ENCODE measurements around the gene FAM110A.
"Not testable (repeated sequence)": the region's sequence is repeated elsewhere in the genome, so short reads cannot be mapped to it uniquely, and the experiment has no call there.

FAM110A gene

GRCh38 chr20:822651-823573 lies 10.6 kb upstream of the FAM110A start:
- DNase-seq (ENCODE audit: extremely low spot score, insufficient read length, low read depth) (no peak), FAIRE-seq (no peak)

DNA sequence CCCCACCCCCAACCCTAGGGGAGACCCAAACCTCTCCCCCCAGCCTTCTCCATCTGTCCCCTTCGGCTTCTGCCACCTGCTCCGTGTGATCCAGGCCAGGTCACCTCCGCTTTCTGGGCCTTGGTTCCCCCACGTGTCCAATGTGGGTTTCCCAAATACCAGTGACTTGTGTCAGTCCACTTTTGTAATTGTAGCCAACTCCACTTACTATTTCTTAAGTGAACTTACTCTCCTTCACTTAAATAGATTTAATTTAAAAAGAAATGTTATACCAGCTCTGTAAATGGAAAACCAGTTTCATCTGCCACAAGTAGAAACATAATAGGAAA lies 10.0 kb upstream of the FAM110A start:
- no peak for FAIRE-seq
- no peak for DNase-seq (ENCODE audit: extremely low spot score, insufficient read length, low read depth)

- no peak for DNase-seq (ENCODE audit: extremely low spot score, insufficient read length, low read depth)
- no peak for FAIRE-seq
These were observed 9.0 kb upstream of the FAM110A start for GRCh38 chr20:824490-824889.

GRCh38 chr20:824916-825315 lies 8.6 kb upstream of the FAM110A start:
- FAIRE-seq (no peak), DNase-seq (ENCODE audit: extremely low spot score, insufficient read length, low read depth) (no peak)

DNA sequence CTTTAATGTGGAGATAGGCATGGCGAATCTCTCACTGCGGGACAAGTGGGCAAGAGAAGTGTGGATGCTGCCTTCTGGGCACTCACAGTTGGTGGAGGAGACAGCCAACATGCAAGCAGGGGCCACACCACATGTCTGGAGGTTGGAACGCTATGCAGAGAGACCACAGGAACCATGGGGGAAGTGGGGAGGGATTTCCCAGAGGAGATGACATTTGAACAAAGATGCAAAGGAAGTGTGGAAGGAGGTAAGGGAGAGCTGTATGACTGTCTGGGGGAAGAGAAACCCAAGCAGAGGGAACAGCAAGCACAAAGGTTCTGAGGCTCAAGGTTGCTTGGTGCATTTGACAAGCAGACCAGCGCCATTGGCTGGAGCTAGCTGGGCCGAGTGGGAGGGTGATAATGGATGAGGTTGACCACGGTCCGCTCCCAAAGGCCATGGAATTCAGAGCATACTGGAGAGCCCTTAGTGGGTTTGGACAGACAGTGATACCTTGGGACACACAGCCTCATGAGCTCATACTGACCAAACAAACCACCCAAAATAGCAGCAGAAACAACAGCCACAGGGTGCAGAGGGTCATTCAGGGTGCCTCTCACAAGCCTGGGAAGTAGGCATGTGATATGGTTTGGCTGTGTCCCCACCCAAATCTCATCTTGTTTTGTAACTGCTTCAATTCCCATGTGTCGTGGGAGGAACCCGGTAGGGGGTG lies 7.6 kb upstream of the FAM110A start:
- no peak for FAIRE-seq
- no peak for DNase-seq (ENCODE audit: extremely low spot score, insufficient read length, low read depth)

GRCh38 chr20:826695-827323 lies 6.7 kb upstream of the FAM110A start:
- DNase-seq (ENCODE audit: extremely low spot score, insufficient read length, low read depth) (no peak), FAIRE-seq (no peak)

DNA sequence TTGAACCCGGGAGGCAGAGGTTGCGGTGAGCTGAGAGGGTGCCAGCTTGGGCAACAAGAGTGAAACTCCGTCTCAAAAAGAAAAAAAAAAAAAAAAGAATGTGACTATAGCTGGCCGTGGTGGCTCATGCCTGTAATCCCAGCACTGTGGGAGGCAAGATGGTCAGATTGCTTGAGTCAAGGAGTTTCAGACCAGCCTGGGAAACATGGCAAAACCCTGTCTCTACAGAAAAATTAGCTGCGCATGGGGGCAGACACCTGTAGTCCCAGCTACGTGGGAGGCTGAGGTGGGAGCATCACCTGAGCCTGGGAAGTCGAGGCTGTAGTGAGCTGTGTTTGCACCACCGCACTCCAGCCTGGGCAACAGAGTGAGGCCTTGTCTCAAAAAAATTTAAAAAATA lies 5.5 kb upstream of the FAM110A start:
- FAIRE-seq; DNase-seq (ENCODE audit: extremely low spot score, insufficient read length, low read depth): not testable (repeated sequence)

GRCh38 chr20:828987-829386 lies 4.5 kb upstream of the FAM110A start:
- DNase-seq (ENCODE audit: extremely low spot score, insufficient read length, low read depth): no peak
- FAIRE-seq: no peak

GRCh38 chr20:829551-829950 lies 4.0 kb upstream of the FAM110A start:
- DNase-seq (ENCODE audit: extremely low spot score, insufficient read length, low read depth): no peak

DNA sequence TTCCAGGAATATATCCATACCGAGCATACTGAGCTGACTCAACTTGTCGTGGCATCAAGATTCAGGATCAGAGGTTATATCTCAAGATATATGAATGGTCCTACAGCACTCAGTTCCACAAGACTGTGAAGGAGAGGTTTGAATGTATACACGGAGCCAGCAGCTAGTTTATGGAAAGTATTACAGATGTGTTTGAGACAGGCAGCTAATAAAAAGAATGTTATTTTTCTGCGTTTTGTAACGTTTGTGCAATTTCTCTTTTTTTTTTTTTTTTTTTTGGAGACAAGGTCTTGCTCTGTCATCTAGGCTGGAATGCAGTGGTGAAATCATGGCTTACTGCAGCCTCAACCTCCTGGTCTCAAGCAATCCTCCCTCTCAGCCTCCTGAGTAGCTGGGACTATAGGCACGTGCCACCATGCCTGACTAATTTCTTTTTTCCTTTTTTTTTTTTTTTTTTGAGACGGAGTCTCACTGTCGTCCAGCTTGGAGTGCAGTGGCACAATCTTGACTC lies 3.4 kb upstream of the FAM110A start:
- DNase-seq (ENCODE audit: extremely low spot score, insufficient read length, low read depth) (no peak), FAIRE-seq (no peak)

More at GRCh38 chr20:829551-829950, 4.0 kb upstream of the FAM110A start:
- FAIRE-seq: no peak

DNA sequence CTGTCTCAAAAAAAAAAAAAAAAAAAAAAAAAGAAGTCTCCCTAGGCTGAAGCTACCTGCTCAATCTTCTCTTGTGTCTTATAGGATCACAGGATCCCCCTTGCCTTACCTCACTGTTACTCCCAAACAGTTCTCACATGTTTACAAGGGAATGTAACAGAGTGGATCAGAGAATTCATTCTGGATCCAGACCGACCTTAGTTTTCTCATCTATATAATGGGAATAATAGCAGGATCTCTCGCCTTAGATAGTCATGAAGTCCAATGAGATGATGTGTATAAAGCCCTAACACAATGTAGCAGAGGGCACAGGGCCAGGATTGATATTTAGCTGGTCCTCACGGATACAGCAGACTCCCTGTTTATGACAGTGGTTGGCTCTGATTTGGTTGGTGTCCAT lies 2.3 kb upstream of the FAM110A start:
- no peak for DNase-seq (ENCODE audit: extremely low spot score, insufficient read length, low read depth)
- no peak for FAIRE-seq

DNA sequence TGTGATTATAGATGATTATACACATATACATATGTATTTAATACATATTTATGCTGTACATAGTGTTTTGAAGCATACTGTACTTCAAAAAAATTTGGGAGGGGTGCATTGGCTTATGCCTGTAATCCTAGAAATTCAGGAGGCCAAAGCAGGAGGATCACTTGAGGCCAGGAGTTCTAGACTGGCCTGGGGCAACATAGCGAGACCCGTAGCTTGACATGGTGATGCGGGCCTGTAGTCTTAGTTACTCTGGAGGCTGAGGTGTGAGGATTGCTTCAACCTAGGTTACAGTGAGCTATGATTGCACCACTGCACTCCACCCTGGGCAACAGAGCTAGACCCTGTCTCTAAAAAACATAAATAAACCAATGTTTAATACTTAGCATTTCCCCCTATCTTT lies 1.6 kb upstream of the FAM110A start:
- no peak for DNase-seq (ENCODE audit: extremely low spot score, insufficient read length, low read depth)
- FAIRE-seq: no peak

- FAIRE-seq (no peak), DNase-seq (ENCODE audit: extremely low spot score, insufficient read length, low read depth) (no peak)
These were observed 430 bp upstream of the FAM110A start for GRCh38 chr20:833121-833449.

GRCh38 chr20:834151-834746 lies 734 bp downstream of the FAM110A start:
- FAIRE-seq (no peak), DNase-seq (ENCODE audit: extremely low spot score, insufficient read length, low read depth) (no peak)

DNA sequence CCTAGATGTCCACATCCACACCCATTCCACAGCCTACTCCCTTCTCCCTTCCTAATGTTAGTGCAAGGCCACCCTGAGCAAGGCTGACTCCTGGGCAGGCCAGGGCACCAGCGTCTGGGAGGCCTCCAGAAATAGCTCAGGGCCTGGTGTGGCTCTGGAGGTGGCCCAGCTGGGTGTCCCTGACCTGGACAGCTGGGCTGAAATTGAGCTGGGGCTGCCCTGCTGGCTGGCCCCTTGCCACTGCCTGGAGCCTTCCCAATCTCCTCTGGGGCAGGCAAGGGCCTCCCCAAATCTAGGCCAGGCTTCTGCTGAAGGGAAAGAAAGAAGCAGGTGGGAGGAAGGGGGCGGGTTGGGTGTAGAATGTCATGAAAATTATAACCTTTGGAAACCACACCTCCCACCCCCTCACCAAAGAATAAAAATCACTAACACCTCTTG lies 2.1 kb downstream of the FAM110A start:
- no peak for DNase-seq (ENCODE audit: extremely low spot score, insufficient read length, low read depth)
- FAIRE-seq: no peak

- FAIRE-seq (no peak), DNase-seq (ENCODE audit: extremely low spot score, insufficient read length, low read depth) (no peak)
These were observed 2.7 kb downstream of the FAM110A start for GRCh38 chr20:836190-836589.

DNA sequence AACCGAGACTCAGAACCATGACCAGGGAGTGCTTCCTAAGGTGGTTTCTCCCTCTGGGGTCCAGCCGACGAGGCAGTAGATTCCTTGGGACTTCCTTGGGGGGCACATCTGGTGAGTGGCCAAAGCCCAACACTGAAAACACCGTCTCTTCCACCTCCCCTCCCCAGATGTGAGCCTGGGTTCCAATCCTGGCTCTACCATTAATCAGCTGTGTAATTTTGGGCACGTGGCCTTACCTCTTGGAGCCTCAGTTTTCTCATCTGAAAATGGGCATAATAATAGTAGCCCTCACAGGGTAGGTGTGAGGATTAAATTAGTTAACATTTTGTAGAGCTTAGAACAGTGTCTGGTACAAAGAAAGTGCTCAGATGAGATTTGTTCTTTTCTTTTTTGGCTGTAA lies 5.5 kb downstream of the FAM110A start:
- no peak for DNase-seq (ENCODE audit: extremely low spot score, insufficient read length, low read depth)
- no peak for FAIRE-seq

DNA sequence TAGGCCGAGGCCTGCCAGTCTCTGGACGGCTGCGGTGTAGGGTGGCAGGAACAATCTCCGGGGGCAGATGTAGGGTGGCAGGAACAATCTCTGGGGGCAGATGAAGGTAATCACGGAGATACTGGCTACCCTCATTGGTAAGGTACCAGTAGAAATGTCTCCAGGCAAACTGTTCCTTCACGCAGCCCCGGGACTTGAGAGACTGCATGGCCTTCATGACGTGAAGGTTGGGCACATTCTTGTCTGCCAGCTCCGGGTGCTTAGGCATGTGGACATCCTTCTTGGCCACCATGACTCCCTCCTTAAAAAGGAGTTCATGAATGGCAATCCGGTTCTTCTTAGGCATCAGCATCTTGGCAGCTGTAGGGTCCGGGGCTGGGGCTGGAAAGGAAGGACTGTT lies 6.1 kb downstream of the FAM110A start:
- FAIRE-seq: no peak
- no peak for DNase-seq (ENCODE audit: extremely low spot score, insufficient read length, low read depth)

DNA sequence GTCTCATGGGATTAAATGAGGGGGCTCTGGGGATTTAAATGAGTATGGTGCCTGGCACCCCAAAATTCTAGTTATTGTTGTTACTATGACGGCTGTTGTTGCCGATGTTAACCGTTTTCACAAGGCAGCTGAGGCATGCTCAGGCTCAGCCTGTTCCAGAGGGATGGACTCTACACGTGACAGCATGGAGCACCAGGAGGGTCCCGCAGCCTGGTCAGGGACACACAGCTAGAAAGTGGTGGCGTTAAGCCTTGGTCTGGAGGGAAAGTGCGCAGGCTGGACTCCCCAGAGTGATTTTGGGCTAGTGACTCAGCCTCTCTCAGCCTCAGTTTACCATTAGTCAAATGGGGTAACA lies 7.0 kb downstream of the FAM110A start:
- DNase-seq (ENCODE audit: extremely low spot score, insufficient read length, low read depth) (no peak), FAIRE-seq (no peak)

DNA sequence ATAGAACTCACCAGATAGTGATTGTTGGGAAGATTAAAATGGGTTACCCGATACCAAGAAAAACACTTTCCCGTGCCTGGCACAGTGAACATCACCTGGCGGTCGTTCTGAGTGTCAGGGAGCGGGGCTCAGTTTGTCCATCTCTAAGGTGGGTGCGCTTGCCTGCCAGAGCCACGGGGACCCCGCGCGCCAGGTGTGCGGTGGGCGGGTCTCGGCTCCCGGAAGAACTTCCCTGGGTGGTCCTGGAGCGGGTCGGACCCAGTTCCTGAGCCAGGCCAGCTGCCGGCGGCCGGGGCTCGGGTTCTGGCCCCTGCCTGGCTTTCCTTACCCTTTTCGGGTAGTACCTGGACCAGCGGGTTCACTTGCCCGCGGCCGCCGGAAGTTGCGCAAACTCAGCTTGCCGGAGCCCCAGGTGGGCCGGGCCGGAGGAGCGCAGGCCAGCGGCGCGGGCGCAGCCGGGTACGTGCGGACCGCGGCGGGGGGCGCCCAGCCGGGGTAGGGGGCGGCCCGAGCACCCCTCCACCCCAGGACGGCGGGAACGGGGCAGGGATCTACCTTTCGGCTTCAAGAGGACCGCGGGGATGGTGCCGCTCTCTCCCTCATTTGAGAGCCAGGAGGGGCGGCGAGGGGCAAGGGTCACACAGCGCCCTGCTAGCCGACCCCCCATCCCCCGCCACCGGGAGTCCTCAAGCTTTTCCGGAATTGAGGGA lies 7.5 kb downstream of the FAM110A start:
- no peak for DNase-seq (ENCODE audit: extremely low spot score, insufficient read length, low read depth)
- FAIRE-seq: no peak
